Endodermal cell (in vitro differentiated cells): ENCODE measurements around the gene CLIP1. TPM values are rescaled to one million over a fixed set of nuclear protein-coding genes. Genes with fewer than 3 reads are reported as not detected.
"Not testable (repeated sequence)": the region's sequence is repeated elsewhere in the genome, so short reads cannot be mapped to it uniquely, and the experiment has no call there.

Experiments
- DNase-seq: peaks from one replicate; pipeline ENCODE4 v3.0.0-alpha.2; 2017
- H3K27ac ChIP-seq: 2 replicates; pipeline ENCODE4 v1.5.1; 2013; ENCODE audit warnings: mild to moderate bottlenecking, low read depth, low read length, moderate library complexity
- H3K27me3 ChIP-seq: 2 replicates; pipeline ENCODE4 v1.6.1; 2013; ENCODE audit warnings: mild to moderate bottlenecking, low read length, moderate library complexity; ENCODE audit not compliant: insufficient read depth, control insufficient read depth, poor library complexity, severe bottlenecking
- H3K36me3 ChIP-seq: 2 replicates; pipeline ENCODE4 v1.7.0; 2013; ENCODE audit warnings: mild to moderate bottlenecking, low read length, moderate library complexity; ENCODE audit not compliant: control insufficient read depth, insufficient read depth
- H3K4me1 ChIP-seq: one replicate; pipeline ENCODE4 v1.7.0; 2013; ENCODE audit warnings: low read length; ENCODE audit not compliant: control insufficient read depth, insufficient read depth
- H3K4me3 ChIP-seq: 2 replicates; pipeline ENCODE4 v1.5.1; 2013; ENCODE audit warnings: mild to moderate bottlenecking, low read length, moderate library complexity
- H3K9ac ChIP-seq: 2 replicates; pipeline ENCODE4 v1.6.1; 2013; ENCODE audit warnings: mild to moderate bottlenecking, low read length, moderate library complexity; ENCODE audit not compliant: poor library complexity, severe bottlenecking; ENCODE audit errors: extremely low read depth
- H3K9me3 ChIP-seq: 2 replicates; pipeline ENCODE4 v1.6.1; 2013; ENCODE audit warnings: mild to moderate bottlenecking, low read length, moderate library complexity; ENCODE audit not compliant: control insufficient read depth
- H3K27ac Mint-ChIP-seq: 2 replicates; pipeline ENCODE4 v1.8.0; 2020; ENCODE audit warnings: mixed read lengths
- H3K27me3 Mint-ChIP-seq: 2 replicates; pipeline ENCODE4 v1.8.0; 2021; ENCODE audit warnings: mild to moderate bottlenecking, mixed read lengths; ENCODE audit not compliant: insufficient read depth
- H3K36me3 Mint-ChIP-seq: 2 replicates; pipeline ENCODE4 v1.8.0; 2020; ENCODE audit warnings: low read depth, mixed read lengths
- H3K4me1 Mint-ChIP-seq: 2 replicates; pipeline ENCODE4 v1.8.0; 2020; ENCODE audit warnings: mixed read lengths
- H3K4me3 Mint-ChIP-seq: 2 replicates; pipeline ENCODE4 v1.8.0; 2020; ENCODE audit warnings: mild to moderate bottlenecking, moderate library complexity, mixed read lengths
- H3K9me3 Mint-ChIP-seq: 2 replicates; pipeline ENCODE4 v1.8.0; 2020; ENCODE audit warnings: mild to moderate bottlenecking, mixed read lengths
- WGBS, 2 experiments: methylation state at CpG; one replicate each; pipeline versions ENCODE4 v1.1.5 to v1.1.7; 2013; ENCODE audit warnings: missing lambda C conversion rate in 2 of 2, mixed read lengths in 1 of 2; ENCODE audit not compliant: insufficient coverage in 1 of 2, insufficient read length in 1 of 2; 5-methylcytosine and 5-hydroxymethylcytosine counted together
- total RNA-seq, 2 donors: library from RNA; stranded (reverse); fragmentation: NEBNext Ultra II Directional in 1 of 2; extraction: Animal tissue kit (Norgen Biotek cat#: 25700) in 1 of 2; gene quantifications; 2 replicates in 1 of 2; 3 replicates in 1 of 2; pipeline ENCODE4 v1.2.1, GENCODE V29; 2021
- TF ChIP-seq, protein P1 (sequence below): fragments of 200-600 bp; sonication (generic); conservative IDR thresholded peaks from 2 replicates; pipeline ENCODE4 v1.5.0; 2021; ENCODE audit warnings: antibody characterized with exemption, mild to moderate bottlenecking

CLIP1 gene
- total RNA-seq, 2 donors from 2014 or later = 56.5 to 65.1 TPM

GRCh38 chr12:122374707-122375106 is 47.8 kb downstream of the CLIP1 start:
- Mint-ChIP-seq H3K27me3 (no peaks in the 10 kb centered on the region), H3K27ac (no peak overlapping the region), H3K4me3 (no peak overlapping the region), H3K36me3 (peaks cover 71% of the 10 kb centered on the region), H3K4me1 (no peaks in the 10 kb centered on the region), H3K9me3 (no peaks in the 10 kb centered on the region)
- H3K4me3 ChIP-seq = no peak overlapping the region
- no peaks in the 10 kb centered on the region for H3K27me3 ChIP-seq
- no peaks in the 10 kb centered on the region for H3K9me3 ChIP-seq
- no peak overlapping the region for H3K9ac ChIP-seq
- no peak overlapping the region for H3K27ac ChIP-seq
- no peak for DNase-seq
- H3K4me1 ChIP-seq = no peaks in the 10 kb centered on the region
- TF ChIP-seq, protein P1, sequence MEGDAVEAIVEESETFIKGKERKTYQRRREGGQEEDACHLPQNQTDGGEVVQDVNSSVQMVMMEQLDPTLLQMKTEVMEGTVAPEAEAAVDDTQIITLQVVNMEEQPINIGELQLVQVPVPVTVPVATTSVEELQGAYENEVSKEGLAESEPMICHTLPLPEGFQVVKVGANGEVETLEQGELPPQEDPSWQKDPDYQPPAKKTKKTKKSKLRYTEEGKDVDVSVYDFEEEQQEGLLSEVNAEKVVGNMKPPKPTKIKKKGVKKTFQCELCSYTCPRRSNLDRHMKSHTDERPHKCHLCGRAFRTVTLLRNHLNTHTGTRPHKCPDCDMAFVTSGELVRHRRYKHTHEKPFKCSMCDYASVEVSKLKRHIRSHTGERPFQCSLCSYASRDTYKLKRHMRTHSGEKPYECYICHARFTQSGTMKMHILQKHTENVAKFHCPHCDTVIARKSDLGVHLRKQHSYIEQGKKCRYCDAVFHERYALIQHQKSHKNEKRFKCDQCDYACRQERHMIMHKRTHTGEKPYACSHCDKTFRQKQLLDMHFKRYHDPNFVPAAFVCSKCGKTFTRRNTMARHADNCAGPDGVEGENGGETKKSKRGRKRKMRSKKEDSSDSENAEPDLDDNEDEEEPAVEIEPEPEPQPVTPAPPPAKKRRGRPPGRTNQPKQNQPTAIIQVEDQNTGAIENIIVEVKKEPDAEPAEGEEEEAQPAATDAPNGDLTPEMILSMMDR = no peak
- H3K36me3 ChIP-seq = peaks cover 53% of the 10 kb centered on the region
- 87% methylated on average over 5 of the region's 5 CpGs; no CpG with 5 or more reads in 1 of the 2 experiments for WGBS, 2 experiments

DNA sequence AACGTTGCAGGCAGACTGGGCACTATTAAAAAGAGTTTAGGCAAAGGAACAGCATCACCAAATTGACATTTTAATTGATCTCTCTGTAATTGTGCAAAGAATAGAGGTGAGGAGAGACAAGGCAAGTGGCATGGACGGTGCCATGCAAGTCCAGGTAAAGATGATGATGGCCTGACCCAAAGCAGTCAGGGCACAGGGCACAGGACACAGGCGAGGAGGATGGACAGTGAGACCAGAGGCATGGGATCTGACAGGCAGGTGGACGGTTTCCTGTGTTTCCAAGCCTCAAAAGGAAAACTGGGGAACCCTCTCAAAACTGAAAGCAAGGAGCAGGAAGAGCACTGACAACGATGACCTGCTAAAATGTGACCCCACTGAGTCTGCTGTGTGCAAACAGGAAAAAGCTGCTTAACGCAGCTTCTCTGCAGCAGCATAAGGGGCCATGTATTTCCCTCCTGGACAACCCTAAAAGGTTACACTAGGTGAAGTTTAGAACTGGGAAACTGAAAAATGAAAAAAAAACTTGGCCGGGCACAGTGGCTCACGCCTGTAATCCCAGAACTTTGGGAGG is 50.9 kb downstream of the CLIP1 start:
- no peak overlapping the region for H3K9ac ChIP-seq
- peak; percentile 40 for DNase-seq
- Mint-ChIP-seq H3K4me3 (no peak overlapping the region), H3K27ac (no peak overlapping the region), H3K27me3 (no peaks in the 10 kb centered on the region), H3K9me3 (no peaks in the 10 kb centered on the region), H3K4me1 (peaks cover 13% of the 10 kb centered on the region), H3K36me3 (peaks cover 58% of the 10 kb centered on the region)
- H3K4me1 ChIP-seq = peaks cover 4% of the 10 kb centered on the region
- H3K4me3 ChIP-seq = no peak overlapping the region
- H3K27me3 ChIP-seq = no peaks in the 10 kb centered on the region
- WGBS, 2 experiments = 86 to 96% methylated on average over 7 to 8 of the region's 8 CpGs
- no peaks in the 10 kb centered on the region for H3K9me3 ChIP-seq
- TF ChIP-seq, protein P1 = no peak
- H3K27ac ChIP-seq = no peak overlapping the region
- peaks cover 43% of the 10 kb centered on the region for H3K36me3 ChIP-seq

- WGBS, 2 experiments = 74 to 78% methylated on average over 7 to 10 of the region's 10 CpGs
- H3K27ac ChIP-seq = no peak overlapping the region
- no peaks in the 10 kb centered on the region for H3K27me3 Mint-ChIP-seq
These were observed 54.0 kb downstream of the CLIP1 start for GRCh38 chr12:122368361-122369073.

GRCh38 chr12:122367632-122368031 is 54.8 kb downstream of the CLIP1 start:
- not testable (repeated sequence) for H3K4me3 ChIP-seq, H3K4me3 Mint-ChIP-seq, H3K27me3 ChIP-seq, H3K27me3 Mint-ChIP-seq, H3K9me3 ChIP-seq, H3K4me1 ChIP-seq, H3K9me3 Mint-ChIP-seq
- Mint-ChIP-seq H3K36me3 (peaks cover 58% of the 10 kb centered on the region), H3K27ac (peak overlapping the region; percentile 94), H3K4me1 (peaks cover 13% of the 10 kb centered on the region)
- Histone ChIP-seq H3K9ac (peak overlapping the region; percentile 27), H3K36me3 (peaks cover 36% of the 10 kb centered on the region), H3K27ac (peak overlapping the region; percentile 45)
- DNase-seq = peak; percentile 38

More at GRCh38 chr12:122368361-122369073, 54.0 kb downstream of the CLIP1 start:
- no peak overlapping the region for H3K4me3 Mint-ChIP-seq
- DNase-seq = peak; percentile 46
- peak overlapping the region; percentile 90 for H3K27ac Mint-ChIP-seq
- H3K4me1 Mint-ChIP-seq = peaks cover 13% of the 10 kb centered on the region
- H3K9me3 ChIP-seq = no peaks in the 10 kb centered on the region
- TF ChIP-seq, protein P1 = no peak
- H3K36me3 ChIP-seq = peaks cover 34% of the 10 kb centered on the region
- peaks cover 4% of the 10 kb centered on the region for H3K4me1 ChIP-seq
- peaks cover 55% of the 10 kb centered on the region for H3K36me3 Mint-ChIP-seq
- H3K9ac ChIP-seq = peak overlapping the region; percentile 27
- H3K4me3 ChIP-seq = no peak overlapping the region
- no peaks in the 10 kb centered on the region for H3K9me3 Mint-ChIP-seq
- H3K27me3 ChIP-seq = no peaks in the 10 kb centered on the region
